ENCODE measurements around the gene DBI. TPM values are rescaled to one million over a fixed set of nuclear protein-coding genes. Genes with fewer than 3 reads are reported as not detected.

Gene DBI
- polyA plus RNA-seq, 2 of the 4 experiments (the other 2 are of a cell fraction), result 339 to 823 TPM

GRCh38 chr2:119359774-119360173, 7.0 kb upstream of the DBI start:
- TF ChIP-seq NPAS2 (CRISPR knock-in tag; IDR thresholded peaks at IDR 0.05; ENCODE audit: borderline replicate concordance) (no peak), ELK1 (IDR thresholded peaks at IDR 0.05; ENCODE audit: low read depth, low read length) (no peak), FOSB (CRISPR knock-in tag; IDR thresholded peaks at IDR 0.05) (no peak), JUNB (IDR thresholded peaks at IDR 0.05) (no peak), POLR2AphosphoS2 (conservative IDR thresholded peaks at IDR 0.05; ENCODE audit: low read length) (no peak), CHD4 (IDR thresholded peaks at IDR 0.05; ENCODE audit: borderline replicate concordance) (no peak), FOXS1 (CRISPR knock-in tag; IDR thresholded peaks at IDR 0.05) (no peak), ZFP36 (IDR thresholded peaks at IDR 0.05; ENCODE audit: borderline replicate concordance, partially characterized antibody) (no peak), HOXA7 (CRISPR knock-in tag; IDR thresholded peaks at IDR 0.05) (no peak), HDAC2 (IDR thresholded peaks at IDR 0.05) (no peak), PBX3 (IDR thresholded peaks at IDR 0.05) (no peak)
- TF ChIP-seq, protein P1, sequence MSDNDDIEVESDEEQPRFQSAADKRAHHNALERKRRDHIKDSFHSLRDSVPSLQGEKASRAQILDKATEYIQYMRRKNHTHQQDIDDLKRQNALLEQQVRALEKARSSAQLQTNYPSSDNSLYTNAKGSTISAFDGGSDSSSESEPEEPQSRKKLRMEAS (IDR thresholded peaks at IDR 0.05), result no peak
- TF ChIP-seq, protein P2, sequence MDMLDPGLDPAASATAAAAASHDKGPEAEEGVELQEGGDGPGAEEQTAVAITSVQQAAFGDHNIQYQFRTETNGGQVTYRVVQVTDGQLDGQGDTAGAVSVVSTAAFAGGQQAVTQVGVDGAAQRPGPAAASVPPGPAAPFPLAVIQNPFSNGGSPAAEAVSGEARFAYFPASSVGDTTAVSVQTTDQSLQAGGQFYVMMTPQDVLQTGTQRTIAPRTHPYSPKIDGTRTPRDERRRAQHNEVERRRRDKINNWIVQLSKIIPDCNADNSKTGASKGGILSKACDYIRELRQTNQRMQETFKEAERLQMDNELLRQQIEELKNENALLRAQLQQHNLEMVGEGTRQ (IDR thresholded peaks at IDR 0.05), result no peak
- POLR2A ChIA-PET, result no interaction called here
- Histone ChIP-seq H3K4me3 (no peak overlapping the region), H3K4me2 (no peak overlapping the region), H3K27ac (no peak overlapping the region), H3K4me1 (peaks cover 6% of the 10 kb centered on the region; the same call in 2 of the 3 replicates), H3K9me3 (no peaks in the 10 kb centered on the region)
- CTCF ChIA-PET, result interaction anchor here (0.8 kb wide), 1 partner anchor 283 kb away, joined by 4 read pairs; no protein-coding TSS in a partner anchor
- no peak for FAIRE-seq
- no peak for DNase-seq (ENCODE audit: low read depth in 1 of 2, low spot score in 1 of 2)
- ATAC-seq, result no peak
- 84% methylated on average over 6 of the region's 6 CpGs for WGBS (ENCODE audit: missing lambda C conversion rate)

DNA sequence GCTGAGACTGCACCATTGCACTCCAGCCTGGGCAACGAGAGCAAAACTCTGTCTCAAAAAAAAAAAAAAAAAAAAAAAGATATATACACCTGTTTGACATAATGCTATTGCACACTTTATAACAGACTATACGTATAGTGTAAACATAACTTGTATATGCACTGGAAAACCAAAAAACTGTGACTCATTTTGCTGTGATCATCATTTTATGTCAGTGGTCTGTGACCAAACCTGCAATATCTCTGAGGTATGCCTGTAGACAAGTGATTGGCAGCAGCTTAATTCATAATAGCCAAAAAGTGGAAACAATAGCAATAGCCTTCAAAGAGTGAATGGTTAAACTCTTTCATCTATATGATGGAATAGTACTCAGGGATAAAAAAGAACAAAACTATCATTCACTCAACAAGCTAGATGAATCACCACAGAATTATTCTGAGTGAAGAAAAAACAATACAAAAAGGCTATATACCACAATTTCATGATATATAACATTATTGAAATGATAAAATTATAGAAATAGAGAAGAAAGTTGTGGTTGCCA, 6.3 kb upstream of the DBI start:
- no peaks in the 10 kb centered on the region for H3K9me3 ChIP-seq
- FAIRE-seq (no peak), ATAC-seq (no peak), DNase-seq (ENCODE audit: low read depth in 1 of 2, low spot score in 1 of 2) (no peak)
- ChIA-PET CTCF (interaction anchor here (0.8 kb wide), 1 partner anchor 69 kb away, joined by 3 read pairs; no protein-coding TSS in a partner anchor), POLR2A (no interaction called here)
- WGBS (ENCODE audit: missing lambda C conversion rate), result 94% methylated on average over 2 of the region's 2 CpGs
- peaks cover 13% of the 10 kb centered on the region for H3K4me1 ChIP-seq
- H3K4me2 ChIP-seq, result no peak overlapping the region
- no peak overlapping the region for H3K4me3 ChIP-seq
- TF ChIP-seq SREBF2 (IDR thresholded peaks at IDR 0.05) (no peak), NPAS2 (CRISPR knock-in tag; IDR thresholded peaks at IDR 0.05; ENCODE audit: borderline replicate concordance) (no peak), MAFK (IDR thresholded peaks at IDR 0.05; ENCODE audit: partially characterized antibody) (peak; percentile 64), ZFP36 (IDR thresholded peaks at IDR 0.05; ENCODE audit: borderline replicate concordance, partially characterized antibody) (no peak), HDAC2 (IDR thresholded peaks at IDR 0.05) (no peak), RNF2 (IDR thresholded peaks at IDR 0.05; ENCODE audit: borderline replicate concordance, low read depth) (no peak), CHD2 (IDR thresholded peaks at IDR 0.05; ENCODE audit: low read length, partially characterized antibody) (no peak)
- no peak overlapping the region for H3K27ac ChIP-seq

- no peak overlapping the region; the same call in 2 of the 3 replicates for H3K4me3 ChIP-seq
- WGBS (ENCODE audit: missing lambda C conversion rate), result 94% methylated on average over 6 of the region's 6 CpGs
- ATAC-seq (no peak), DNase-seq (ENCODE audit: low read depth in 1 of 2, low spot score in 1 of 2) (no peak), FAIRE-seq (no peak)
- no peak overlapping the region for H3K27ac ChIP-seq
- H3K4me2 ChIP-seq, result peak overlapping the region; percentile 99
- ChIA-PET POLR2A (no interaction called here), CTCF (no interaction called here)
- peaks cover 28% of the 10 kb centered on the region for H3K4me1 ChIP-seq
- no peaks in the 10 kb centered on the region for H3K9me3 ChIP-seq
- no peak for TF ChIP-seq HMGXB4 (CRISPR knock-in tag; IDR thresholded peaks at IDR 0.05; ENCODE audit: borderline replicate concordance)
- TF ChIP-seq EHF (CRISPR knock-in tag; IDR thresholded peaks at IDR 0.05), result no peak
- TF ChIP-seq ZNF302 (CRISPR knock-in tag; IDR thresholded peaks at IDR 0.05), result no peak
- TF ChIP-seq RAD21 (conservative IDR thresholded peaks at IDR 0.05 in 1 of 2, IDR thresholded peaks at IDR 0.05 in 1 of 2), result no peak
- TF ChIP-seq MAZ (IDR thresholded peaks at IDR 0.05; ENCODE audit: borderline replicate concordance, low read depth, low read length), result no peak
- TF ChIP-seq ZC3H11A (IDR thresholded peaks at IDR 0.05), result no peak
- no peak for TF ChIP-seq ZSCAN20 (CRISPR knock-in tag; IDR thresholded peaks at IDR 0.05)
- TF ChIP-seq PBX3 (IDR thresholded peaks at IDR 0.05), result no peak
- TF ChIP-seq RNF2 (IDR thresholded peaks at IDR 0.05; ENCODE audit: borderline replicate concordance, low read depth), result no peak
- no peak for TF ChIP-seq SREBF2 (IDR thresholded peaks at IDR 0.05)
- no peak for TF ChIP-seq MAFK (IDR thresholded peaks at IDR 0.05; ENCODE audit: partially characterized antibody)
- no peak for TF ChIP-seq FOXS1 (CRISPR knock-in tag; IDR thresholded peaks at IDR 0.05)
- TF ChIP-seq MYC (IDR thresholded peaks at IDR 0.05; ENCODE audit: borderline replicate concordance, low read length), result no peak
- no peak for TF ChIP-seq EHMT2 (IDR thresholded peaks at IDR 0.05; ENCODE audit: low read depth)
- TF ChIP-seq TP53 (CRISPR knock-in tag; IDR thresholded peaks at IDR 0.05), result no peak
These were observed 2.0 kb upstream of the DBI start for GRCh38 chr2:119364798-119365197.
